ENCODE measurements around the gene PPP1R12C. TPM values are rescaled to one million over a fixed set of nuclear protein-coding genes. Genes with fewer than 3 reads are reported as not detected.
A peak's percentile ranks its signal among the peaks of the same experiment; 100 is the strongest.
"Not testable (repeated sequence)": the region's sequence is repeated elsewhere in the genome, so short reads cannot be mapped to it uniquely, and the experiment has no call there.

The PPP1R12C gene
- total and polyA plus RNA-seq, 2 experiments from 2014 or later = 69.7 to 74.5 TPM

DNA sequence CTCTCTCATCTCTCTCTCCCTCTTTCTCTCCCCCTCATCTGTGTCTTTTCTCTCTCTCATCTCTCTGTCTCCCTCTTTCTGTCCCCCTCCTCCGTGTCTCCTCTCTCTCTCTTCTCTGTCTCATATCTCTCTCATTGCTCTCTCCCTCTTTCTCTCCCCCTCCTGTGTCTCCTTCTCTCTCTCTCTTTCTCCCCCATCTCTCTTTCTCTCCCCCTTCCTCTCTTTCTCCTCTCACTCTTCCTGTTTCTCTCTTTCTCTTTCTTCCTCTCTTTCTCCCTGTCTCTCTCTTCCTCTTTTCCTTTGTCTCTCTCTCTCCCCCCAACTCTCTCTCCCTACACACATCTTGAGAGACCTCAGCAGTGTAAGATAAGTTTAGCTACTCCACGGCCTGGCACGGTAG is 49.6 kb downstream of the PPP1R12C start:
- H4K20me1 ChIP-seq (ENCODE audit: insufficient read depth, poor library complexity, severe bottlenecking) = no peaks in the 10 kb centered on the region
- H3K27ac ChIP-seq = no peak overlapping the region
- 71% methylated on average over 2 of the region's 3 CpGs for WGBS (ENCODE audit: low lambda C conversion rate, missing lambda C conversion rate)
- H3K27me3 ChIP-seq = peaks cover 9% of the 10 kb centered on the region
- no peak for DNase-seq (ENCODE audit: low spot score)
- H3K4me2 ChIP-seq = no peak overlapping the region
- no peak overlapping the region for H3K4me3 ChIP-seq
- H3K9me2 ChIP-seq (replicated peaks; ENCODE audit: insufficient read depth) = no peaks in the 10 kb centered on the region
- no peaks in the 10 kb centered on the region for H3K9me3 ChIP-seq (ENCODE audit: low read depth)
- H3K4me1 ChIP-seq (ENCODE audit: insufficient read depth) = peaks cover 4% of the 10 kb centered on the region
- TF ChIP-seq CTCF (IDR thresholded peaks at IDR 0.05; ENCODE audit: poor library complexity) (no peak), EZH2 (IDR thresholded peaks at IDR 0.05; ENCODE audit: borderline replicate concordance) (no peak)
- no peaks in the 10 kb centered on the region for H3K36me3 ChIP-seq (replicated peaks; ENCODE audit: insufficient read depth, low read depth)
- no peak overlapping the region for H2AFZ ChIP-seq
- no peaks in the 10 kb centered on the region for H3K79me2 ChIP-seq

- no peaks in the 10 kb centered on the region for H3K36me3 ChIP-seq (replicated peaks; ENCODE audit: insufficient read depth, low read depth)
- H3K79me2 ChIP-seq = peaks cover 13% of the 10 kb centered on the region
- no peak for TF ChIP-seq CTCF (IDR thresholded peaks at IDR 0.05; ENCODE audit: poor library complexity)
- no peak for TF ChIP-seq EZH2 (IDR thresholded peaks at IDR 0.05; ENCODE audit: borderline replicate concordance)
- no peak for TF ChIP-seq EZH2phosphoT487 (IDR thresholded peaks at IDR 0.05; ENCODE audit: low read depth, severe bottlenecking, unreplicated experiment)
- no peak for DNase-seq (ENCODE audit: low spot score)
- H3K27me3 ChIP-seq = peaks cover 9% of the 10 kb centered on the region
- 51% methylated on average over 2 of the region's 2 CpGs for WGBS (ENCODE audit: low lambda C conversion rate, missing lambda C conversion rate)
- no peak overlapping the region for H3K4me2 ChIP-seq
- H3K9me2 ChIP-seq (replicated peaks; ENCODE audit: insufficient read depth) = no peaks in the 10 kb centered on the region
- no peaks in the 10 kb centered on the region for H3K9me3 ChIP-seq (ENCODE audit: low read depth)
- H3K27ac ChIP-seq = no peak overlapping the region
- H3K4me3 ChIP-seq = no peak overlapping the region
- H4K20me1 ChIP-seq (ENCODE audit: insufficient read depth, poor library complexity, severe bottlenecking) = no peaks in the 10 kb centered on the region
- H3K4me1 ChIP-seq (ENCODE audit: insufficient read depth) = peaks cover 4% of the 10 kb centered on the region
- no peak overlapping the region for H2AFZ ChIP-seq
Observed at GRCh38 chr19:55066107-55066709, 51.2 kb downstream of the PPP1R12C start.

DNA sequence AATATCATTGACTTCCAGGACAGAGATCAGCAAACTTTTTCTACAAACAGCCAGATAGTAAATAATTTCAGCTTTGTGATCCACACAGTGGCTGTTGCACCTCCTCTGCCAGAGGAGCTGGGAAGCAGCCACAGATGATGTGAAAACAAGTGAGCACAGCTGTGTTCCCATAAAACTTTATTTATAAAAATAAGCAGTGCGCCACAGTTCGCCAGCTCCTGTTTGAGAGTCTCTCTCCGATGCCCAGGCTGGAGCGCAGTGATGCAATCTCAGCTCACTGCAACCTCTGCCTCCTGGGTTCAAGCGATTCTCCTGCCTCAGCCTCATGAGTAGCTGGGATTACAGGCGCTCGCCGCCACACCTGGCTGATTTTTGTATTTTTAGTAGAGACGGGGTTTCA is 51.9 kb downstream of the PPP1R12C start:
- not testable (repeated sequence) for H3K4me1 ChIP-seq (ENCODE audit: insufficient read depth); H2AFZ ChIP-seq; H3K9me3 ChIP-seq (ENCODE audit: low read depth); DNase-seq (ENCODE audit: low spot score); H3K4me2 ChIP-seq; H3K9me2 ChIP-seq (replicated peaks; ENCODE audit: insufficient read depth); H3K27ac ChIP-seq; H3K4me3 ChIP-seq; H3K36me3 ChIP-seq (replicated peaks; ENCODE audit: insufficient read depth, low read depth); H3K27me3 ChIP-seq; H4K20me1 ChIP-seq (ENCODE audit: insufficient read depth, poor library complexity, severe bottlenecking)
- H3K79me2 ChIP-seq = peaks cover 14% of the 10 kb centered on the region
- WGBS (ENCODE audit: low lambda C conversion rate, missing lambda C conversion rate) = 90% methylated on average over 9 of the region's 9 CpGs

GRCh38 chr19:55063492-55063843 is 54.0 kb downstream of the PPP1R12C start:
- H3K4me2 ChIP-seq = peak overlapping the region; percentile 64
- DNase-seq (ENCODE audit: low spot score) = no peak

More at GRCh38 chr19:55063492-55063843, 54.0 kb downstream of the PPP1R12C start:
- H2AFZ ChIP-seq = no peak overlapping the region
- H3K79me2 ChIP-seq = peaks cover 14% of the 10 kb centered on the region
- H3K4me3 ChIP-seq = no peak overlapping the region
- H3K27me3 ChIP-seq = peaks cover 5% of the 10 kb centered on the region
- H4K20me1 ChIP-seq (ENCODE audit: insufficient read depth, poor library complexity, severe bottlenecking) = no peaks in the 10 kb centered on the region
- no peaks in the 10 kb centered on the region for H3K9me2 ChIP-seq (replicated peaks; ENCODE audit: insufficient read depth)
- H3K36me3 ChIP-seq (replicated peaks; ENCODE audit: insufficient read depth, low read depth) = no peaks in the 10 kb centered on the region
- no peak for TF ChIP-seq EZH2phosphoT487 (IDR thresholded peaks at IDR 0.05; ENCODE audit: low read depth, severe bottlenecking, unreplicated experiment)
- TF ChIP-seq CTCF (IDR thresholded peaks at IDR 0.05; ENCODE audit: poor library complexity) = no peak
- no peak for TF ChIP-seq EZH2 (IDR thresholded peaks at IDR 0.05; ENCODE audit: borderline replicate concordance)
- WGBS (ENCODE audit: low lambda C conversion rate, missing lambda C conversion rate) = 100% methylated on average over 2 of the region's 3 CpGs
- H3K27ac ChIP-seq = peak overlapping the region; percentile 2
- no peaks in the 10 kb centered on the region for H3K4me1 ChIP-seq (ENCODE audit: insufficient read depth)
- H3K9me3 ChIP-seq (ENCODE audit: low read depth) = no peaks in the 10 kb centered on the region

All from hepatocyte (in vitro differentiated cells).